Measurements from ENCODE around the gene MAP3K5. TPM values are rescaled to one million over a fixed set of nuclear protein-coding genes. Genes with fewer than 3 reads are reported as not detected.

Gene MAP3K5
- total RNA-seq, 4 donors from 2014 or later: 16.2 to 52.7 (median 34.8) TPM

GRCh38 chr6:136673571-136673970 is 118.7 kb downstream of the MAP3K5 start:
- no peak for DNase-seq
- Histone ChIP-seq H3K4me1 (peaks cover 0 to 23% (median 12%) of the 10 kb centered on the region in 4 donors), H3K9me3 (no peaks in the 10 kb centered on the region), H3K27ac (no peak overlapping the region), H3K27me3 (no peaks in the 10 kb centered on the region), H3K36me3 (no peaks in the 10 kb centered on the region), H3K4me3 (no peak overlapping the region)
- intact Hi-C loops (cut with DNase I; ENCODE audit: low total_unique reads): no loop called here
- no peak for TF ChIP-seq POLR2A (IDR thresholded peaks at IDR 0.05)
- in situ Hi-C loops (cut with MboI; ENCODE audit: low pct_ligation_motif_present in 1 of 4, low pct_unique_long_range_greater_than_20kb in 1 of 4, low sequenced_read_pairs in 3 of 4): no loop called here

- Histone ChIP-seq H3K27me3 (no peaks in the 10 kb centered on the region), H3K4me3 (no peak overlapping the region), H3K9me3 (no peaks in the 10 kb centered on the region), H3K4me1 (peaks cover 0 to 24% (median 12%) of the 10 kb centered on the region in 4 donors), H3K27ac (no peak overlapping the region), H3K36me3 (no peaks in the 10 kb centered on the region)
- intact Hi-C loops (cut with DNase I; ENCODE audit: low total_unique reads): no loop called here
- TF ChIP-seq CTCF (IDR thresholded peaks at IDR 0.05) (no peak), POLR2AphosphoS5 (IDR thresholded peaks at IDR 0.05) (no peak), EP300 (IDR thresholded peaks at IDR 0.05; ENCODE audit: low read depth) (no peak), POLR2A (IDR thresholded peaks at IDR 0.05) (no peak)
- in situ Hi-C loops (cut with MboI; ENCODE audit: low pct_ligation_motif_present in 1 of 4, low pct_unique_long_range_greater_than_20kb in 1 of 4, low sequenced_read_pairs in 3 of 4): no loop called here
- no peak for DNase-seq
- WGBS, 2 donors (ENCODE audit: low coverage in 1 of 2): 92 to 94% methylated on average over 4 of the region's 4 CpGs
Measured at GRCh38 chr6:136672144-136672543, 120.1 kb downstream of the MAP3K5 start.

GRCh38 chr6:136669299-136669699 is 123.0 kb downstream of the MAP3K5 start:
- Histone ChIP-seq H3K9me3 (no peaks in the 10 kb centered on the region), H3K36me3 (no peaks in the 10 kb centered on the region), H3K27ac (peak overlapping the region; percentile 15 to 42 (median 30)), H3K27me3 (no peaks in the 10 kb centered on the region), H3K4me3 (no peak overlapping the region), H3K4me1 (peaks cover 0 to 24% (median 12%) of the 10 kb centered on the region in 4 donors)
- TF ChIP-seq POLR2AphosphoS5 (IDR thresholded peaks at IDR 0.05) (peak in 1 of 3 donors; percentile 32), CTCF (IDR thresholded peaks at IDR 0.05) (no peak), POLR2A (IDR thresholded peaks at IDR 0.05) (no peak)
- in situ Hi-C loops (cut with MboI; ENCODE audit: low pct_ligation_motif_present in 1 of 4, low pct_unique_long_range_greater_than_20kb in 1 of 4, low sequenced_read_pairs in 3 of 4) (no loop called here), intact Hi-C loops (cut with DNase I; ENCODE audit: low total_unique reads) (no loop called here)
- WGBS, 2 donors (ENCODE audit: low coverage in 1 of 2): 28 to 44% methylated on average over 3 of the region's 3 CpGs
- no peak for DNase-seq

GRCh38 chr6:136668571-136668970 is 123.7 kb downstream of the MAP3K5 start:
- H3K4me3 ChIP-seq: no peak overlapping the region
- intact Hi-C loops (cut with DNase I; ENCODE audit: low total_unique reads) (no loop called here), in situ Hi-C loops (cut with MboI; ENCODE audit: low pct_ligation_motif_present in 1 of 4, low pct_unique_long_range_greater_than_20kb in 1 of 4, low sequenced_read_pairs in 3 of 4) (no loop called here)
- 93 to 100% methylated on average over 2 to 3 of the region's 3 CpGs for WGBS, 2 donors (ENCODE audit: low coverage in 1 of 2)
- no peak overlapping the region for H3K27ac ChIP-seq
- peaks cover 0 to 24% (median 12%) of the 10 kb centered on the region in 4 donors for H3K4me1 ChIP-seq
- H3K9me3 ChIP-seq: no peaks in the 10 kb centered on the region
- H3K27me3 ChIP-seq: no peaks in the 10 kb centered on the region
- DNase-seq: no peak
- no peaks in the 10 kb centered on the region for H3K36me3 ChIP-seq
- TF ChIP-seq CTCF (IDR thresholded peaks at IDR 0.05) (no peak), POLR2A (IDR thresholded peaks at IDR 0.05) (no peak), EP300 (IDR thresholded peaks at IDR 0.05; ENCODE audit: low read depth) (no peak), POLR2AphosphoS5 (IDR thresholded peaks at IDR 0.05) (no peak)

- 83 to 96% methylated on average over 1 of the region's 1 CpG for WGBS, 2 donors (ENCODE audit: low coverage in 1 of 2)
- H3K9me3 ChIP-seq: no peaks in the 10 kb centered on the region
- peaks cover 0 to 24% (median 12%) of the 10 kb centered on the region in 4 donors for H3K4me1 ChIP-seq
- intact Hi-C loops (cut with DNase I; ENCODE audit: low total_unique reads) (no loop called here), in situ Hi-C loops (cut with MboI; ENCODE audit: low pct_ligation_motif_present in 1 of 4, low pct_unique_long_range_greater_than_20kb in 1 of 4, low sequenced_read_pairs in 3 of 4) (no loop called here)
- no peak overlapping the region for H3K27ac ChIP-seq
- no peak overlapping the region for H3K4me3 ChIP-seq
- H3K27me3 ChIP-seq: no peaks in the 10 kb centered on the region
- TF ChIP-seq POLR2AphosphoS5 (IDR thresholded peaks at IDR 0.05) (no peak), EP300 (IDR thresholded peaks at IDR 0.05; ENCODE audit: low read depth) (no peak), CTCF (IDR thresholded peaks at IDR 0.05) (no peak), POLR2A (IDR thresholded peaks at IDR 0.05) (no peak)
- DNase-seq: no peak
- H3K36me3 ChIP-seq: no peaks in the 10 kb centered on the region
Measured at GRCh38 chr6:136666041-136666440, 126.2 kb downstream of the MAP3K5 start.
